ENCODE results near the gene LZTS2. TPM values are rescaled to one million over a fixed set of nuclear protein-coding genes. Genes with fewer than 3 reads are reported as not detected.
A peak's percentile ranks its signal among the peaks of the same experiment; 100 is the strongest.

Gene LZTS2
- total and polyA plus RNA-seq, 2 donors, result 9.8 to 44.7 TPM

DNA sequence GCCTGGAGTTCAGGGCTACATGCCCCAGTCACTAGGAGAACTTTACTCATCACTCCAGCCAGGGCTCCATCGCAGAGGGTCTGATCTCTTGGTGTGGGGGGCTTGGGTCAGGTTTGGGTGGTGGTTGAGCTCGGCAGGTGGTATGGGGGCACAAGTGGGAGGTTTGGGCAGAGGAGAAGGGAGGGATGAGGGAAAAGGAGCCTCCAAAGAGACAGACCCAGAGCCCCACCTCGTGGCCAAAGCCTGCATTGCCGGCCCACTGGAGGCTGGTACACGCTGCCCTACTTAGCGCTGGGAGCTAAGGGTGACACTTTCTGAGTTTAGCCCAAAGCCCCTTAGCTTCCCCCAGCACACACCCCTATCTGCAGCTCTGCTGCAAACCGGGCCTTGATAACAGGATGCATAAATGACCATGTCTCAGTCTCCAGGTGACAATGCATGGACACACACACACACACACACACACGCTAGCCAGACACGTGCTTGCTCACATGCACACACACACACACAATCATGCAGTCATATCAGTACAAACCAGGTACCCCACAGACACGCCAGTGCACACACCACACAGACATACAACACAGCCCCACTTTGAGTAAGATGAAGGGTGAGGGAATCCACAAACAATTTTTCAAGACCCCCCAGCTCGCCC, 14.7 kb downstream of the LZTS2 start:
- Histone ChIP-seq H3K4me3 (ENCODE audit: low read length in 2 of 2) (no peak overlapping the region), H3K36me3 (ENCODE audit: control insufficient read depth in 2 of 2, insufficient read depth in 2 of 2, low read length in 1 of 2) (no peaks in the 10 kb centered on the region), H3K4me1 (ENCODE audit: control insufficient read depth in 2 of 2, insufficient read depth in 2 of 2, low read length in 2 of 2) (peaks cover 0 to 13% of the 10 kb centered on the region in 2 donors), H3K9me3 (ENCODE audit: control insufficient read depth in 2 of 2, insufficient read depth in 1 of 2, low read length in 1 of 2) (no peaks in the 10 kb centered on the region), H3K27me3 (ENCODE audit: control insufficient read depth in 2 of 2, insufficient read depth in 1 of 2, low read length in 1 of 2) (peaks cover 16 to 53% of the 10 kb centered on the region in 2 donors), H3K27ac (ENCODE audit: low read depth in 1 of 2, low read length in 1 of 2) (no peak overlapping the region)
- peak in 6 of 9 donors; percentile 24 to 76 (median 64) for DNase-seq (ENCODE audit: low read depth in 6 of 9, low spot score in 9 of 9)
- 27% methylated on average over 11 of the region's 11 CpGs for WGBS

DNA sequence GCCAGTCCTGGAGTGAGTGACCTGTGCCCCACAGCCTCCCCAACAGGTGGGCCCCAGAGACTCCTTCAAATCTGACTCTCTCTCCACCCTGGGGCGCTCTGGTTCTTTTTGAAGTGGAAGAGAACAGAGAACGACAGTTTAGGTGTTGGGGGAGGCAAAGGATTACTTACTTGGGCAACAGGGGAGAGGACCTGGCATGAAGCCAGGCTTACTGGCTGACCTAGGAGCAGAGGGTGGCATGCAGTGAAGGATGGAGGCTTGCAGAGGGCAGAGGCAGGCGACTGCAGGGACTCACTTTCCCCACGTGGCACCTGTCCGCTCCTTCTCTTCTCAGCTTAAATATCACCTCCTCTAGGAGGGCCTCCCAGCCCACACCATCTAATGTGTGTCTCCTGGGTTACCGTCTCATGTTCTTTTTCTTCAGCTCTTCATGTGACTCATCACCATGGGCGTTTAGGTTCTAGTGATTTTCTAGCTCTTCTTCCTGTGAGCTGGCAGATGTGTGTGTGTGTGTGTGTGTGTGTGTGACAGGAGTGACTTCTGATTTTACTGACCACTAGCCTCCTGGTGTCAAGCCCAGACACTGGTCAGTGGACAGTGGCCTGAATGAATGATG, 15.5 kb downstream of the LZTS2 start:
- no peak for DNase-seq (ENCODE audit: low read depth in 6 of 9, low spot score in 9 of 9)
- 53% methylated on average over 7 of the region's 7 CpGs for WGBS
- no peak overlapping the region for H3K27ac ChIP-seq (ENCODE audit: low read depth in 1 of 2, low read length in 1 of 2)
- no peaks in the 10 kb centered on the region for H3K9me3 ChIP-seq (ENCODE audit: control insufficient read depth in 2 of 2, insufficient read depth in 1 of 2, low read length in 1 of 2)
- peaks cover 16 to 60% of the 10 kb centered on the region in 2 donors for H3K27me3 ChIP-seq (ENCODE audit: control insufficient read depth in 2 of 2, insufficient read depth in 1 of 2, low read length in 1 of 2)
- peaks cover 0 to 13% of the 10 kb centered on the region in 2 donors for H3K4me1 ChIP-seq (ENCODE audit: control insufficient read depth in 2 of 2, insufficient read depth in 2 of 2, low read length in 2 of 2)
- H3K4me3 ChIP-seq (ENCODE audit: low read length in 2 of 2), result no peak overlapping the region
- H3K36me3 ChIP-seq (ENCODE audit: control insufficient read depth in 2 of 2, insufficient read depth in 2 of 2, low read length in 1 of 2), result no peaks in the 10 kb centered on the region

DNA sequence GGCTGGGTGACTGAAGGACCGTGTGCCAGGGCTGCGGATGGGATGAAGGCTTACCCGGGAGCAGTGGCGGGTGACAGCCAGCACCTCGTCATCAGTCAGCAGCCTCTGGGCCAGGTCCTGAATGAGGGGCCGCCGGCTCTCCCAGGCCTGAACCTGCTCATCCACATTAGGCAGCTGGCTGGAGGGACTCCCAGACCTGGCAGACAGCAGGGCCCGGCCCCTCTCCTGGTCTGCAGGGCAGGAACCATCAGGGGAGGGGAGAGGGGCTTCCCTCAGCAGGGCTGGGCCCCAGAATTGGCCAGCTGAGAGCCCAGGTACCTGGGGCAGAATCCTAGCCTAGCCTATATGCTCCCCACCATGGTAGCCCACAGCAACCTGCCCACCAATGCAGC, 16.0 kb downstream of the LZTS2 start:
- DNase-seq (ENCODE audit: low read depth in 6 of 9, low spot score in 9 of 9), result no peak
- peaks cover 0 to 13% of the 10 kb centered on the region in 2 donors for H3K4me1 ChIP-seq (ENCODE audit: control insufficient read depth in 2 of 2, insufficient read depth in 2 of 2, low read length in 2 of 2)
- WGBS, result 96% methylated on average over 8 of the region's 8 CpGs
- H3K9me3 ChIP-seq (ENCODE audit: control insufficient read depth in 2 of 2, insufficient read depth in 1 of 2, low read length in 1 of 2), result no peaks in the 10 kb centered on the region
- H3K27me3 ChIP-seq (ENCODE audit: control insufficient read depth in 2 of 2, insufficient read depth in 1 of 2, low read length in 1 of 2), result peaks cover 16 to 65% of the 10 kb centered on the region in 2 donors
- H3K27ac ChIP-seq (ENCODE audit: low read depth in 1 of 2, low read length in 1 of 2), result no peak overlapping the region
- H3K4me3 ChIP-seq (ENCODE audit: low read length in 2 of 2), result no peak overlapping the region
- no peaks in the 10 kb centered on the region for H3K36me3 ChIP-seq (ENCODE audit: control insufficient read depth in 2 of 2, insufficient read depth in 2 of 2, low read length in 1 of 2)

DNA sequence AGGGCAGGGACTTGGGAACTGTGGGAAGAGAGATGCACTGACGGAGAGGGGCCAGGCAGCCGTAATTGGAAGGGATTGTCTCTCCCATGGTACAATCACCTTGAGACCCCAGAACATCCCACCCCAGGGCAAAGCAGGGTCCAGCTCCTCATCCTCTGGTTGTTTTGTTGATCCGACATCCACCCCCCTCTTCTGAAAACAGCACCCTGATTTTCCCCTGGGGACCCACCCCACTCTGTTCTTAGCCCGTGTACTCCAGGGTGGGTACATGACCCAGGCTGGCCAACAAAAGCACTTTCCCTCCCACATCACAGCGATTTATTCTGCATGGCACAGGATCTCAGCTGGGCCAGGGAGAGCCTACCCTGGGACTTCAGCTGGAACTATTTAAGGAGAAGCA, 17.2 kb downstream of the LZTS2 start:
- Histone ChIP-seq H3K27ac (ENCODE audit: low read depth in 1 of 2, low read length in 1 of 2) (no peak overlapping the region), H3K4me1 (ENCODE audit: control insufficient read depth in 2 of 2, insufficient read depth in 2 of 2, low read length in 2 of 2) (peaks cover 0 to 13% of the 10 kb centered on the region in 2 donors), H3K9me3 (ENCODE audit: control insufficient read depth in 2 of 2, insufficient read depth in 1 of 2, low read length in 1 of 2) (no peaks in the 10 kb centered on the region), H3K27me3 (ENCODE audit: control insufficient read depth in 2 of 2, insufficient read depth in 1 of 2, low read length in 1 of 2) (peaks cover 16 to 76% of the 10 kb centered on the region in 2 donors), H3K4me3 (ENCODE audit: low read length in 2 of 2) (no peak overlapping the region), H3K36me3 (ENCODE audit: control insufficient read depth in 2 of 2, insufficient read depth in 2 of 2, low read length in 1 of 2) (no peaks in the 10 kb centered on the region)
- no peak for DNase-seq (ENCODE audit: low read depth in 6 of 9, low spot score in 9 of 9)
- 92% methylated on average over 5 of the region's 5 CpGs for WGBS

DNA sequence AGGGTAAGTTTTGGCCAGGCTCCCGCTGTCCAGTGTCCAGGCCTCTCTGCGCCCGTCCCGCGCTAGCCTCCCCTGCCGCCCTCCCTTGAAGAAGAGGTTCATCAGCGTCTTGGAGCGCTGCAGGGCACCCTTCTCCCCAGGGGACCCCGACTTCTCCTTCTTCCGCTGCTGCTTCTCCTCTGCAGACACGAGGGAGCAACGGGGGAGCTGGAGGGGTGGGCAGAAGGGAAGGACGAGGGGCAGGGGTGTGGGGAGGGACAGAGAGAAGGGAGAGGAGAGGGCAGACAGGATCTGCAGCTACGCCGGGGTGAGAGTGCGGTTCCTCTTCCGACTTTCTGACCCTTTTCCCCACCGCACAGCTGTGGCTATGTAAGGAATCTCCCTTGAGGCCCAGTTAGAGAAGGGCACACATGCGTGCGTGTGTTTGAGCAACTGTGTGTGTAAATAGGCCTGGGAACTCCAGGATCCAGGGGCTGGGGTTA, 18.6 kb downstream of the LZTS2 start:
- Histone ChIP-seq H3K36me3 (ENCODE audit: control insufficient read depth in 2 of 2, insufficient read depth in 2 of 2, low read length in 1 of 2) (no peaks in the 10 kb centered on the region), H3K27me3 (ENCODE audit: control insufficient read depth in 2 of 2, insufficient read depth in 1 of 2, low read length in 1 of 2) (peaks cover 16 to 79% of the 10 kb centered on the region in 2 donors), H3K4me3 (ENCODE audit: low read length in 2 of 2) (no peak overlapping the region), H3K27ac (ENCODE audit: low read depth in 1 of 2, low read length in 1 of 2) (no peak overlapping the region), H3K9me3 (ENCODE audit: control insufficient read depth in 2 of 2, insufficient read depth in 1 of 2, low read length in 1 of 2) (no peaks in the 10 kb centered on the region), H3K4me1 (ENCODE audit: control insufficient read depth in 2 of 2, insufficient read depth in 2 of 2, low read length in 2 of 2) (peaks cover 0 to 10% of the 10 kb centered on the region in 2 donors)
- 34% methylated on average over 20 of the region's 20 CpGs for WGBS
- DNase-seq (ENCODE audit: low read depth in 6 of 9, low spot score in 9 of 9), result no peak

DNA sequence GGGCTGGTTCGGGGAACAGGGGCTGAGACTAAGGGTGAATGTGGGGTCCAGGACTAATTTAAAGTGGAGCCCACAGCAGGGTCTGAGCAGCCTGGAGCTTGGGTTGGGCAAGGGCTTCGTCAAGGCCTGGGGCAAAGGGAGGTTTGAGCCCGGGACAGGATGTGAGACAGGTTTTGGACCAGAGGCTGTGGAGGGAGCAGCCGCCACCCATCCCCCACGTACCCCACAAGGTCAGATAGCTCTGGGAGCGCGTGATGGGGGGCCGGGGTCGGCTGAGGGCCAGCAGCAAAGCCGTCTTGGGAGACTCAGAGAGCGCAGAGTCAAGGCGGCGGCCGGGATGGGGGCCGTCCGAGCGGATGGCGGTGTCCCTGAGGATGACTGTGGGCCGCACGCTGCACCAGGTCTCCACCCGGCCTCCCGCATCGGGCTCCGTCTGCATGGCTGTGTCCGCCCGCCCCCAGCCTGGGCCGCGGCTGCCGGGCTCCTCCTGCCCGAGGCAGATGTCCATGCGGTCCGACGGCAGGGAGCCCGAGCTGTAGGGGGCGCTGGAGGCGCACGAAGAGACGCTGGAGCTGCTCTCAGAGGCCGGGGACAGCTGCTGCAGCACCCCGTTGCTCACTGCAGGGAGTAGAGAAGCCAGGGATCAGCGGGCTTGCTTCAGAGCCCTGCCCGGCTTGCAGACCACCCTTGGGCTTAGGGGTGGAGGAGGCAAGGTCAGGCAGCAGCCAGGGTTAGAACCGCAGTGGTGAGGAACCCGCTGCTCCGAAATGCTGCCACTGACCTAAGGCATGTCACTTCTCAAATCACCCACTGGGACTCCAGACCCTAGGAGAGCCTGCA, 19.2 kb downstream of the LZTS2 start:
- H3K4me1 ChIP-seq (ENCODE audit: control insufficient read depth in 2 of 2, insufficient read depth in 2 of 2, low read length in 2 of 2), result peaks cover 0 to 5% of the 10 kb centered on the region in 2 donors
- no peaks in the 10 kb centered on the region for H3K36me3 ChIP-seq (ENCODE audit: control insufficient read depth in 2 of 2, insufficient read depth in 2 of 2, low read length in 1 of 2)
- H3K9me3 ChIP-seq (ENCODE audit: control insufficient read depth in 2 of 2, insufficient read depth in 1 of 2, low read length in 1 of 2), result no peaks in the 10 kb centered on the region
- DNase-seq (ENCODE audit: low read depth in 6 of 9, low spot score in 9 of 9), result peak in 2 of 9 donors; percentile 49 to 54
- 29% methylated on average over 45 of the region's 45 CpGs for WGBS
- peaks cover 16 to 82% of the 10 kb centered on the region in 2 donors for H3K27me3 ChIP-seq (ENCODE audit: control insufficient read depth in 2 of 2, insufficient read depth in 1 of 2, low read length in 1 of 2)
- no peak overlapping the region for H3K27ac ChIP-seq (ENCODE audit: low read depth in 1 of 2, low read length in 1 of 2)
- no peak overlapping the region for H3K4me3 ChIP-seq (ENCODE audit: low read length in 2 of 2)

DNA sequence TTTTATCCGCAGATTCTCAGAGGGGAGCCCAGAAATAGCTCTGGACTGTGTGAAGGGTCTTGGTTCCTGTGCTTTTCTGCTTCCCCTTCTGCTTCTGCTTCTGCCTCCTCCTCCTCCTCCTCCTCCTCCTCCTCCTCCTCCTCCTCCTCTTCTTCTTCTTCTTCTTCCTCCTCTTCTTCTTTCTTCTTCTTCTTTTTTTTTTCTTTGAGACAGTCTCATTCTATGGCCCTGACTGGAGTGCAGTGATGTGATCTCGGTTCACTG, 19.8 kb downstream of the LZTS2 start:
- Histone ChIP-seq H3K9me3 (ENCODE audit: control insufficient read depth in 2 of 2, insufficient read depth in 1 of 2, low read length in 1 of 2) (no peaks in the 10 kb centered on the region), H3K36me3 (ENCODE audit: control insufficient read depth in 2 of 2, insufficient read depth in 2 of 2, low read length in 1 of 2) (no peaks in the 10 kb centered on the region), H3K4me1 (ENCODE audit: control insufficient read depth in 2 of 2, insufficient read depth in 2 of 2, low read length in 2 of 2) (peaks cover 0 to 3% of the 10 kb centered on the region in 2 donors), H3K27me3 (ENCODE audit: control insufficient read depth in 2 of 2, insufficient read depth in 1 of 2, low read length in 1 of 2) (peaks cover 16 to 80% of the 10 kb centered on the region in 2 donors), H3K4me3 (ENCODE audit: low read length in 2 of 2) (no peak overlapping the region), H3K27ac (ENCODE audit: low read depth in 1 of 2, low read length in 1 of 2) (no peak overlapping the region)
- DNase-seq (ENCODE audit: low read depth in 6 of 9, low spot score in 9 of 9), result no peak
- 37% methylated on average over 2 of the region's 2 CpGs for WGBS

DNA sequence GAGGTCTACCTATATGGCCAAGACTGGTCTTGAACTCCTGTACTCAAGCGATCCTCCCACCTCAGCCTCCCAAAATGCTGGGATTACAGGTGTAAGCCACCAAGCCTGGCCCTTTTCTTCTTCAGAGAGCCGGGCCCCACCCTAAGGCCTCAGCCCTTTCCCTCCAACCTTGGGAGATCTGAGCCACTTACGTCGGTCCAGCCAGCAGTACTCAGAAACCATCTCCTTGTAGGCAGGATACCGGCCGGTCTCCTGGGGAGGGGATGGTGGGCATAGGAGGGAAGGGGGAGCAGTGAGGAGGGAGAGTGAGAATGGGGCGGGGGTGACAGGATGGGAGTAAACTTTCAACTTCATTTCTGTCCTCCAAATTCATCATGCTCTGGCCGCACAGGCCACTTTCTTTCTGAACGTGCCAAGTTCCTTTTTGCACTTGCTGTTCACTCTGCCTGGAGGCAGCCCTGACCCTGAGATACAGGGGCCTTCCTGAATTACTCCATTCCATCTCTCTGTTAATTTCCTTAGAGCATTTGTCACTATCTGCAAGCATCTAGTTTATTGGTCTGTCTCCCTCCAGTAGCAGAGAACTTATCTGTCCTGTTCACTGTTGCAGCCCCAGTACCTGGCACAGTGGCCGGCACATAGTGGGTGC, 20.9 kb downstream of the LZTS2 start:
- no peaks in the 10 kb centered on the region for H3K36me3 ChIP-seq (ENCODE audit: control insufficient read depth in 2 of 2, insufficient read depth in 2 of 2, low read length in 1 of 2)
- H3K4me3 ChIP-seq (ENCODE audit: low read length in 2 of 2), result no peak overlapping the region
- DNase-seq (ENCODE audit: low read depth in 6 of 9, low spot score in 9 of 9), result no peak
- peaks cover 16 to 71% of the 10 kb centered on the region in 2 donors for H3K27me3 ChIP-seq (ENCODE audit: control insufficient read depth in 2 of 2, insufficient read depth in 1 of 2, low read length in 1 of 2)
- H3K4me1 ChIP-seq (ENCODE audit: control insufficient read depth in 2 of 2, insufficient read depth in 2 of 2, low read length in 2 of 2), result no peaks in the 10 kb centered on the region
- whole genome bisulfite sequencing, result 94% methylated on average over 10 of the region's 10 CpGs
- H3K9me3 ChIP-seq (ENCODE audit: control insufficient read depth in 2 of 2, insufficient read depth in 1 of 2, low read length in 1 of 2), result no peaks in the 10 kb centered on the region
- H3K27ac ChIP-seq (ENCODE audit: low read depth in 1 of 2, low read length in 1 of 2), result no peak overlapping the region

All from thymus (tissue), 11 donors.